HepG2 (cell line): ENCODE data around the gene MMS19. TPM values are rescaled to one million over a fixed set of nuclear protein-coding genes. Genes with fewer than 3 reads are reported as not detected.

Source experiments
- ARHGAP35 ChIP-seq: sonication (generic); formaldehyde crosslinking; IDR thresholded peaks from 2 replicates; pipeline ENCODE4 v1.9.0; 2022; ENCODE audit warnings: mild to moderate bottlenecking, inconsistent platforms, moderate library complexity, missing genetic modification reagents, borderline replicate concordance
- BCLAF1 ChIP-seq: fragments of 450-650 bp; IDR thresholded peaks from 2 replicates; pipeline ENCODE4 v1.6.1; 2017; ENCODE audit warnings: mild to moderate bottlenecking
- HHEX ChIP-seq: IDR thresholded peaks from 2 replicates; pipeline ENCODE4 v1.6.1; 2016; ENCODE audit warnings: control low read depth
- NFE2L1 ChIP-seq: sonication (generic); formaldehyde crosslinking; IDR thresholded peaks from 2 replicates; pipeline ENCODE4 v1.4.0; 2020; ENCODE audit warnings: missing genetic modification reagents, mild to moderate bottlenecking, borderline replicate concordance
- RNF219 ChIP-seq: sonication (generic); formaldehyde crosslinking; IDR thresholded peaks from 2 replicates; pipeline ENCODE4 v1.5.0; 2020; ENCODE audit warnings: mild to moderate bottlenecking, missing genetic modification reagents
- ZFX ChIP-seq: sonication (generic); formaldehyde crosslinking; IDR thresholded peaks from 2 replicates; pipeline ENCODE4 v1.4.0; 2020; ENCODE audit warnings: mild to moderate bottlenecking, low read depth, missing genetic modification reagents, moderate library complexity
- ZNF12 ChIP-seq: sonication (generic); formaldehyde crosslinking; IDR thresholded peaks from 2 replicates; pipeline ENCODE4 v1.5.0; 2020; ENCODE audit warnings: missing genetic modification reagents
- ZNF441 ChIP-seq: sonication (generic); formaldehyde crosslinking; IDR thresholded peaks from 2 replicates; pipeline ENCODE4 v1.7.0; 2021; ENCODE audit warnings: missing genetic modification reagents, borderline replicate concordance
- ZSCAN31 ChIP-seq: sonication (generic); formaldehyde crosslinking; IDR thresholded peaks from 2 replicates; pipeline ENCODE4 v1.5.0; 2020; ENCODE audit warnings: low read depth, mild to moderate bottlenecking, missing genetic modification reagents
- polyA plus RNA-seq, 8 experiments: library from polyadenylated mRNA; depleted of rRNA in 3 of 8; stranded (reverse) in 7 of 8; unstranded in 1 of 8; fragments of >200 nt; fragmentation: Illumina TruSeq in 4 of 8; extraction: Trizol in 4 of 8; gene quantifications; 2 replicates each; pipeline versions ENCODE4 v1.2.1 to v1.2.3, GENCODE V29; 2011 to 2016; ENCODE audit warnings: low read depth in 4 of 8, missing spikeins in 1 of 8, mixed read lengths in 1 of 8; ENCODE audit not compliant: insufficient read depth in 1 of 8
- total RNA-seq, 5 experiments: library from RNA; depleted of rRNA; stranded (reverse); fragments of >200 nt; fragmentation: Illumina TruSeq; extraction: Trizol; gene quantifications; 2 replicates each; pipeline ENCODE4 v1.2.3, GENCODE V29; 2016; ENCODE audit warnings: low read depth in 1 of 5
- TF ChIP-seq, protein P1 (sequence below): sonication (generic); formaldehyde crosslinking; IDR thresholded peaks from 2 replicates; pipeline ENCODE4 v1.4.0; 2020; ENCODE audit warnings: missing genetic modification reagents
- TF ChIP-seq, protein P2 (sequence below): sonication (generic); formaldehyde crosslinking; IDR thresholded peaks from 2 replicates; pipeline ENCODE4 v1.9.0; 2021; ENCODE audit warnings: missing genetic modification reagents, borderline replicate concordance
- TF ChIP-seq, protein P3 (sequence below): sonication (generic); formaldehyde crosslinking; IDR thresholded peaks from 2 replicates; pipeline ENCODE4 v1.4.0; 2020; ENCODE audit warnings: missing genetic modification reagents; ENCODE audit errors: not compliant biosample characterization
- TF ChIP-seq, protein P4 (sequence below): IDR thresholded peaks from 2 replicates; pipeline ENCODE4 v1.6.1; 2018; ENCODE audit warnings: missing genetic modification reagents

The MMS19 gene
- total and polyA plus RNA-seq, 2 of the 13 experiments (the other 11 are each of a cell fraction or from before 2014, with no cell fraction given), result 76.4 to 107 TPM

GRCh38 chr10:97463363-97464132 is 34.7 kb downstream of the MMS19 start (continued):
- no peak for TF ChIP-seq ZNF441 (CRISPR knock-in tag)
- no peak for TF ChIP-seq HHEX (CRISPR knock-in tag)
- no peak for TF ChIP-seq BCLAF1
- TF ChIP-seq ARHGAP35 (CRISPR knock-in tag), result no peak
- TF ChIP-seq, protein P1, sequence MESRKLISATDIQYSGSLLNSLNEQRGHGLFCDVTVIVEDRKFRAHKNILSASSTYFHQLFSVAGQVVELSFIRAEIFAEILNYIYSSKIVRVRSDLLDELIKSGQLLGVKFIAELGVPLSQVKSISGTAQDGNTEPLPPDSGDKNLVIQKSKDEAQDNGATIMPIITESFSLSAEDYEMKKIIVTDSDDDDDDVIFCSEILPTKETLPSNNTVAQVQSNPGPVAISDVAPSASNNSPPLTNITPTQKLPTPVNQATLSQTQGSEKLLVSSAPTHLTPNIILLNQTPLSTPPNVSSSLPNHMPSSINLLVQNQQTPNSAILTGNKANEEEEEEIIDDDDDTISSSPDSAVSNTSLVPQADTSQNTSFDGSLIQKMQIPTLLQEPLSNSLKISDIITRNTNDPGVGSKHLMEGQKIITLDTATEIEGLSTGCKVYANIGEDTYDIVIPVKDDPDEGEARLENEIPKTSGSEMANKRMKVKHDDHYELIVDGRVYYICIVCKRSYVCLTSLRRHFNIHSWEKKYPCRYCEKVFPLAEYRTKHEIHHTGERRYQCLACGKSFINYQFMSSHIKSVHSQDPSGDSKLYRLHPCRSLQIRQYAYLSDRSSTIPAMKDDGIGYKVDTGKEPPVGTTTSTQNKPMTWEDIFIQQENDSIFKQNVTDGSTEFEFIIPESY (CRISPR knock-in tag), result 0 out of 2 replicates have a peak, but pooled peaks have one; percentile 11
- no peak; the same call in 1 of the 2 replicates for TF ChIP-seq ZNF12 (CRISPR knock-in tag)
- no peak for TF ChIP-seq RNF219 (CRISPR knock-in tag)
- peak; percentile 25; the same call in 1 of the 2 replicates for TF ChIP-seq ZSCAN31 (CRISPR knock-in tag)
- TF ChIP-seq, protein P2, sequence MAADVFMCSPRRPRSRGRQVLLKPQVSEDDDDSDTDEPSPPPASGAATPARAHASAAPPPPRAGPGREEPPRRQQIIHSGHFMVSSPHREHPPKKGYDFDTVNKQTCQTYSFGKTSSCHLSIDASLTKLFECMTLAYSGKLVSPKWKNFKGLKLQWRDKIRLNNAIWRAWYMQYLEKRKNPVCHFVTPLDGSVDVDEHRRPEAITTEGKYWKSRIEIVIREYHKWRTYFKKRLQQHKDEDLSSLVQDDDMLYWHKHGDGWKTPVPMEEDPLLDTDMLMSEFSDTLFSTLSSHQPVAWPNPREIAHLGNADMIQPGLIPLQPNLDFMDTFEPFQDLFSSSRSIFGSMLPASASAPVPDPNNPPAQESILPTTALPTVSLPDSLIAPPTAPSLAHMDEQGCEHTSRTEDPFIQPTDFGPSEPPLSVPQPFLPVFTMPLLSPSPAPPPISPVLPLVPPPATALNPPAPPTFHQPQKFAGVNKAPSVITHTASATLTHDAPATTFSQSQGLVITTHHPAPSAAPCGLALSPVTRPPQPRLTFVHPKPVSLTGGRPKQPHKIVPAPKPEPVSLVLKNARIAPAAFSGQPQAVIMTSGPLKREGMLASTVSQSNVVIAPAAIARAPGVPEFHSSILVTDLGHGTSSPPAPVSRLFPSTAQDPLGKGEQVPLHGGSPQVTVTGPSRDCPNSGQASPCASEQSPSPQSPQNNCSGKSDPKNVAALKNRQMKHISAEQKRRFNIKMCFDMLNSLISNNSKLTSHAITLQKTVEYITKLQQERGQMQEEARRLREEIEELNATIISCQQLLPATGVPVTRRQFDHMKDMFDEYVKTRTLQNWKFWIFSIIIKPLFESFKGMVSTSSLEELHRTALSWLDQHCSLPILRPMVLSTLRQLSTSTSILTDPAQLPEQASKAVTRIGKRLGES (CRISPR knock-in tag), result no peak
- TF ChIP-seq, protein P3, sequence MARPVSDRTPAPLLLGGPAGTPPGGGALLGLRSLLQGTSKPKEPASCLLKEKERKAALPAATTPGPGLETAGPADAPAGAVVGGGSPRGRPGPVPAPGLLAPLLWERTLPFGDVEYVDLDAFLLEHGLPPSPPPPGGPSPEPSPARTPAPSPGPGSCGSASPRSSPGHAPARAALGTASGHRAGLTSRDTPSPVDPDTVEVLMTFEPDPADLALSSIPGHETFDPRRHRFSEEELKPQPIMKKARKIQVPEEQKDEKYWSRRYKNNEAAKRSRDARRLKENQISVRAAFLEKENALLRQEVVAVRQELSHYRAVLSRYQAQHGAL (CRISPR knock-in tag), result no peak
- TF ChIP-seq ZFX, result peak; percentile 88
- TF ChIP-seq, protein P4, sequence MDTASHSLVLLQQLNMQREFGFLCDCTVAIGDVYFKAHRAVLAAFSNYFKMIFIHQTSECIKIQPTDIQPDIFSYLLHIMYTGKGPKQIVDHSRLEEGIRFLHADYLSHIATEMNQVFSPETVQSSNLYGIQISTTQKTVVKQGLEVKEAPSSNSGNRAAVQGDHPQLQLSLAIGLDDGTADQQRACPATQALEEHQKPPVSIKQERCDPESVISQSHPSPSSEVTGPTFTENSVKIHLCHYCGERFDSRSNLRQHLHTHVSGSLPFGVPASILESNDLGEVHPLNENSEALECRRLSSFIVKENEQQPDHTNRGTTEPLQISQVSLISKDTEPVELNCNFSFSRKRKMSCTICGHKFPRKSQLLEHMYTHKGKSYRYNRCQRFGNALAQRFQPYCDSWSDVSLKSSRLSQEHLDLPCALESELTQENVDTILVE (CRISPR knock-in tag), result 0 out of 2 replicates have a peak, but pooled peaks have one; percentile 31
- TF ChIP-seq NFE2L1 (CRISPR knock-in tag), result no peak
